DMS53 treated with DMSO at 0.1 percent for 48 hours (cell line): Measurements from ENCODE around the gene NAP1L1.

Source experiments
- DNase-seq: peaks from one replicate; lab custom pipeline; 2025; ENCODE audit not compliant: unreplicated experiment; lab: John Stamatoyannopoulos, UW

NAP1L1 gene, protein sequence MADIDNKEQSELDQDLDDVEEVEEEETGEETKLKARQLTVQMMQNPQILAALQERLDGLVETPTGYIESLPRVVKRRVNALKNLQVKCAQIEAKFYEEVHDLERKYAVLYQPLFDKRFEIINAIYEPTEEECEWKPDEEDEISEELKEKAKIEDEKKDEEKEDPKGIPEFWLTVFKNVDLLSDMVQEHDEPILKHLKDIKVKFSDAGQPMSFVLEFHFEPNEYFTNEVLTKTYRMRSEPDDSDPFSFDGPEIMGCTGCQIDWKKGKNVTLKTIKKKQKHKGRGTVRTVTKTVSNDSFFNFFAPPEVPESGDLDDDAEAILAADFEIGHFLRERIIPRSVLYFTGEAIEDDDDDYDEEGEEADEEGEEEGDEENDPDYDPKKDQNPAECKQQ

DNA sequence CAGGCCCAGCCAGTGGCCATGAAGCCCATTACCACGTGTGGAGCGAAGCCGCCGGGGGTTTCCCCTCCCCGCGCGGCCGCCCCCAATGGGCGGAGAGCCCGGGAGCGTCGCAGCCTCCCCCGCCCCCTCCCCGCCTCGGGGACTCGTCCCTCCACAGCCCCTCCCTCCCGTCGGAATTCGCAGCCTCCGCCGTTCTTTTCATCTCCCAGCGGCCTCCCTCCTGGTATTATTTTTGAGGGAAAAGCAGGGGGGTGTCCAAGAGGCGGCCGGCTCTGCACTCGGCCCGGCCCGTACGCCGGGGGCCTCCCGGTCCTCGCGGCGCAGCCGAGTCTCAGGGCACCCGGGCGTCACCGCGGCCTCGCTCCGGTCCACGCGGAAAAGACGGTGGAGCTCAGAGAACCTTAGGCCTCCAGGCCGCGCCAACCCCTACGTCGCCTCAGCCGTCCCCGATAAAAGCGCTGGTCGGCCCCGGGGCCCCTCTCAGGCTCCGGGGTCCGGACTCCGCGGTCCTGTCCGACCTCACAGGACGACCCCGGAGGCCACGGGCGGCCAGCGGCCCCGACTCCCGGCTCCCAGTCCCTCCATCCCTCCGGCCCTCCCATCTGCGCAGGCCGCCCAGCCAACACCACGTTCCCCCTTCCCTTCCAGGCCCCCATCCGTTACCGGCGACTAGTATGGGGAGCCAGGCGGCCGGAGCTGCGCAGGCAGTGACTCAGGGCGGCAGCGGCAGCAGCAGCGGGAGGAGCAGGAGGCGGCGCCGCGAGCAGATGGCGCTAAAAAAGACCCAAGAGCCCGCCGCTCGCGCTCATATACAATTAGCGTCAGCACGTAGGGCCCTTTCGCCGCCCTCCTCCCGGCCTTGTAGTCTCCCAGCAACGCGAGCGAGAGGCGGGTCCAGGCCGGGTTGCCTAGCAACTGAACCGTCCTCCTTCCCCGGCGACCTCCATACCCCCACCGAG is at the start of gene NAP1L1:
TSS of gene NAP1L1 (minus strand) at position 782 of the 959 bp plus-strand sequence. CDS start 10,466 bp downstream, outside the sequence.
- DNase-seq = peak; percentile 98

DNA sequence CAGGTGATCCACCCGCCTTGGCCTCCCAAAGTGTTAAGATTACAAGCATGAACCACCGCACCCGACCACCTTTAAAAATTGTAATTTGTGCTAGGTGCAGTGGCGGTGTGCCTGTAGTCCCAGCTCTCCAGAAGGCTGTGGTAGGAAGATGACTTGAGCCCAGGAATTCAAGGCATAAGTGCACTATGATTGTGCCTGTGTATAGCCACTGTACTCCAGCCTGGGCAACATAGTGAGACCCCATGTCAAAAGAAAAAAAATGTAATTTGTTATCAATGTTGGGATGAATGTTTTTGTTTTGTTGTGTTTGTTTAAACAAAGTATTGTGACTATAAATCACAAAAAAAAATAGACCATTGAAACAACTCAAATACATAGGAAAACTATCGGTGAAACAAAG is 43.1 kb upstream of the NAP1L1 start:
- no peak for DNase-seq

DNA sequence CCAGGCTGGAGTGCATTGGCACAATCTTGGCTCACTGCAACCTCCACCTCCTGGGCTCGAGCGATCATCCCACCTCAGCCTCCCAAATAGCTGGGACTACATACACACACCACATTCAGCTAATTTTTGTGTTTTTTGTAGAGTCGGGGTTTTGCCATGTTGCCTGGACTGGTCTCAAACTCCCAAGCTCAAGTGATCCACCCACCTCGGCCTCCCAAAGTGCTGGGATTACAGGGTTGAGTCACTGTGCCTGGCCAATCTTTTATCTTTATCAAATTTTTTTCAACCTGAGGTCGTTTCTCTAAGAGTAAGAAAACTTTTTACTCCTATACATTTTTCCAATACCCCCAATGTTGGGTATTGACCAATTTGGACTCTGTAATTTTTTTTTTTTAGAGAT is 40.0 kb upstream of the NAP1L1 start:
- DNase-seq = no peak

DNA sequence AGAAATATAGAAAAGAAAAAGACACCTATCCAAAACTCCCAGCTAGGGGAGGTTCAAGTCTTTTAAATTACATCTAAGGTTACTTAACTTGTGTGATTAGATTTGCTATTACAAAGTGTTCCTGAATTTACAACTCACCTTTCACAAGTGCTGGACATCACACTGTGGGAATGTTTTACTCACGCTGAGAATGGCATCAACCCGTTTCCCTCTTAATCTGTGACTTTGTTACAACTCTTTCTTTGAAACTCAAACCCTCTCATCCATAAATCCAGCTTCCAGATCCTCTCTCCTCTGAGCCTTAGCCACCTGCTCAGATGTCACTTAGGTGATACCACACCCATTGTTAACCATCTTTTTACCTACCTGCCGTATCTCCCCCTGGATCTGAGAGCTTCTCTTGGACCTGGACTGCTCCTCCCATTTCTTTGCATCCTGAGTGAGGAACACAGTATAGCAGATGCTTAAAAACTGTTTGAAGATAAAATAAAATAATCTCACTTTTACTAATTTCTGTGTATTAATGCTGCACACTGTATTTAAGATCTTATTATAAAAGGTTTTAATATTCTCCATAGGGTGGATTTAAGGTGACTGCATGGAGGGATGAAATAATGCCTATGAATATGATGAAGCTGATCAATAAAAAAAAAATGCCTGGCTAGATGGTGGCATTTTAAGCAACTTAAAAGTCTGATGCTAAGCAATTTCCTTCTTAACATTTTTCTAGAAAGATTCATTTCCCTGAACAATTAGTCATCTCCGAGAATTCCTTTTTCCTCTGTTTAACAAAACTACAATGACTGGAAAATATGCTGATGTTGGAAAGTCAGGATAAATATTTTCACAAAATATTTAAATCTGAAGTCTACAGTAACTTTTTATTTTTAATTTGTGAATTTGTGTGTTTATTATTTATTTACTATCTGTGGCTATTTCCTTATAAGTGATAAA is 39.1 kb upstream of the NAP1L1 start:
- DNase-seq = peak; percentile 13

DNA sequence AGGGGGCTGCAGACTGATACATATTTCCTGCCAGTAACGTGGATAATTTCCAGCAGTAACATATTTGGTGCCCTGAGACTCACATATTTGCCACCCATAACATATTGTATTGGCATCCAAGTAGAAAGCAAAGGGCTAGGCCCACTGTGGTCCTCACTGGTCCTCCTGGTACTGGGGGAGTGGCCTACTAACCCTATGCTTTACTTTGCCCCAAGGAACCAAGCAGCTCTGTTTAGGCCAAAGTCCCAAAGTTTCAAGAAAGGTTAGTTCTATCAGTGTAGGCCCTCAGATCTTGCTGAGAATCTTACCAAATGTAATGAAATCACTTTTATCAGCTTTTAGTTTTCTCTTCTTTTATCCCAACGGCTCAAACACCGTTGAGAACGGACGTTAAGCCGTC is 35.4 kb upstream of the NAP1L1 start:
- no peak for DNase-seq

DNA sequence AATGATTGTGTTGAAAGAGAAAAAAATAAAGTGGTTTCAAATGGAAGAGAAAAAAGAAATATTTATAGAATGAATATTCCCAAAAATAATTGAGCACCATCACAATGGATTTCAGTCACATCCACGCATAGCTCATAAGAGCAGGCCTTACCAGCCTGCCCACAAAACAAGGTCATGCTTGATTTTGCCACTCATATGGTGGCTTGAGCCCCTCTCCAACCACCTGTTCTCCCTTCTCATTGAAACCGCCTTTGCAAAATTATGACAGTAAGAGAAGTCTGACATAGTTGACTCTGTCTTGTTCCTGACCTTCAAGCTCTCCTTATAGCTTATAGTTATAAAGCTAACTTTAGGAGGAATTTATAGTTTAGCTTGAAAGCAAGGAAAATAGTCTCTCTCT is 33.3 kb upstream of the NAP1L1 start:
- no peak for DNase-seq

DNA sequence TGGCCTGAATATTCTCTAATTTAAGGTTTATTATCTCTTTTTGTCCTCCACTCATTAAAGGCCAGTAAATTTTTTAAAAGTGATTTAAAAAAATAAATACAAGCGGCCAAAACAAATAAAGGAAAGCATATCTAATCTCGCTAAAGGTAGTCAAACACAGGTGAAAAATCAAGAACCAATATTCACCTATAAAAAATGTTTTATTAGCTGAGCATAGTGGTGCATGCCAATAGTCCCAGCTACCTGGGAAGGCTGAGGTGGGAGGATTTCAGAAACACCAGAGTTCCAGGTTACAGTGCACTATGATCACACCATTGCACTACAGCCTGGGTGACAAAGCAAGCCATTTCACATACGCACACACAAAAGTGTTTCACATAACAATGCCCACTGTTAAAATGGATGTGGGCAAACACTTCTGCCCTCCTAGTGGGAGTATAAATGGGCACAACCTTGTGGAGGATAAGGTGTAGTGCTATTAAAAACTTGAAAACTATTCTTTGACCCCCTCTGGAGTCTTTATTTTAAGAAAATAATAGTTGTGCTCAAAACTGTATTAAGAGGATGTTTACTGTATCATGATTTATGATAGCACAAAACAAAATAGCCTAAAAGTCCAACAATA is 32.7 kb upstream of the NAP1L1 start:
- DNase-seq = no peak

DNA sequence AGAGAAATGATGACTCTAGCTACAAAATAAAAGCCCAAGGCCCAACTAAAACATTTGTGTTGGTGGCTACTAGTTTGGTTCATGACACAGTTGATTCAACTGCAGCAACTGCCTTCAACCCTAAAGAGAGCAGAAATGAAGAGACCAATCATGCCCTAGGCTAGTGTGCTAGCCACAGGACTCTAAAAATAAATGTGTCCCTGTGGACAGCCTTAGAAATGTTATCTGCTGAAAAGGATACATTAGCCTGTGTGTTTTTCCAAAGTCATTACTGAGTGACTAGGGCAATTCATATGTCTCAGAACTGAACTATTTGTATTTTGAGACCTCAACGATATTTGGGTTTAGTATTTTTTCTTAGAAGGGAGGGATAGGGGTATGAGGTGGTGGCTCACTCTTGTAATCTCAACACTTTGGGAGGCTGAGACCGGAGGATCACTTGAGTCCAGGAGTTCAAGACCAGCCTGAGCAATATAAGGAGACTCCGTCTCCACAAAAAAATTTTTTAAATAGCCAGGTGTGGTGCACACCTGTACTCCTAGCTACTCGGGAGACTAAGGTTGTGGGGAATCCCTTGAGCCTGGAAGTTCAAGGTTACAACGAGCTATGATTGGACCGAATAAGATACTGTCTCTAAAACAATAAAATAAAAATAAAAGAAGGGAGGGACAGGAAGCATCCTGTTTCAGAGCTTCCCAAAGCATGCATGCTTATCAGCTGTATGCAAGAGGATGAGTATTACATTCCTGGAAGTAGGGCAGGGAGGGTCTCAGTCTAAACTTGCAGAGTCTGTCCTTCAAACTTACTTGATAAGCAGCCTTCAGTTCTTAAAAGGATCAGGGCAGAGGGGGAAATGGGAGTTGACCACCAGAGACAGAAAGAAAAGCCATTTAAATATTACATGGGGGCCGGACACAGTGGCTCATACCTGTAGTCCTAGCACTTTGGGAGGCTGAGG is 29.6 kb upstream of the NAP1L1 start:
- no peak for DNase-seq

DNA sequence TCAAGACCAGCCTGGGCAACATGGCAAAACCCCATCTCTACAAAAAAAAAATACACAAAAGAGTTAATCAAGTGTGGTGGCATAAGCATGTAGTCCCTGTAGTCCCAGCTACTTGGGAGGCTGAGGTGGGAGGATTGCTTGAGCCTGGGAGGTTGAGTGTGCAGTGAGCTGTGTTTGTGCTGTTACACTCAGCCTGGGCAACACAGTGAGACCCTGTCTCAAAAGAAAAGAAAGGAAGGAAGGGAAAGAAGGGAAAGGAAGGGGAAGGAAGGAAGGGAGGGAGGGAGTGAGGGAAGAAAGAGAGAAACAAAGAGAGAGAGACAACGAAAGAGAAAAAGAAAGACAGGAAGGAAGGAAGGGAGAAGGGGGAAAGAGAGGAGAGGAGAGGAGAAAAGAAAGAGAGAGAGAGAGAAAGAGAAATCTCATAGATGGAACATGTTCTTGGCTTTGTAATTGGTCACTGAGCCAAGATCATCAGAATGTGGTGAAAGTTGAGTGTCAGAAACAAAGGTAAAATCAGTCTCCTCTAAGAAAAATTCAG is 26.8 kb upstream of the NAP1L1 start:
- DNase-seq = no peak

DNA sequence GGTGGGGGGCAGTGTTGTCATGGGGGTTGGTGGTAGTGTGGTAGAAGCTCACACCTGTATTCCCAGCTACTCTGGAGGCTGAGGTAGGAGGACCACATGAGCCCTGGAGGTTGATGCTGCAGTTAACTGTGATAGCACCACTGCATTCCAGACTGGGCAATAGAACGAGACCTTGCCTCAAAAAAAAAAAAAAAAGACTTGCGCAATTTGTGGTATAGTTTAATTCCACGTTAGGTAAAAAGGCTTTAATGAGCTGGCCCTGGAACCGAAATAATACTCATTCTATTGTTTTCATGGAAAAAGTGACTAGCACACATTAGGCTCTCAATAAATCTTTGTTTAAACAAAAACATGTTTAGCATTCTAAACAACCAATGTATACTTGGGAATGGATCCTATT is 25.4 kb upstream of the NAP1L1 start:
- DNase-seq = no peak

DNA sequence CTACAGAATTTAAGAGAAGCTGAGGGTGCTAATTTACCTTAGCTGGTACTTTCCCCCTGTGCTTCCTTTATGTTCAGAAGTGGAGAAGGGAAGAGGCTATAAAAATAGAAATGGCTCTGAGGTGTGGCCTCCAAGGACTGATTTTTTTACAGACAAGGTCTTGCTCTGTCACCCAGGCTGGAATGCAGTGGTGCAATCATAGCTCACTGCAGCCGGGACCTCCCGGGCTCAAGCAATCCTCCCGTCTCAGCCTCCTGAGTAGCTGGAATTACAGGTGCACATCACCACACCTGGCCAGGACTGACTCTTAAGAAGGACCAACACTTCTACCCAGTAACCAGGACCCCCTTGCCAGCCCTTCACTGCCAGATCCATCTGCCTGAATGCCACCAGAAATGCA is 23.9 kb upstream of the NAP1L1 start:
- DNase-seq = no peak

DNA sequence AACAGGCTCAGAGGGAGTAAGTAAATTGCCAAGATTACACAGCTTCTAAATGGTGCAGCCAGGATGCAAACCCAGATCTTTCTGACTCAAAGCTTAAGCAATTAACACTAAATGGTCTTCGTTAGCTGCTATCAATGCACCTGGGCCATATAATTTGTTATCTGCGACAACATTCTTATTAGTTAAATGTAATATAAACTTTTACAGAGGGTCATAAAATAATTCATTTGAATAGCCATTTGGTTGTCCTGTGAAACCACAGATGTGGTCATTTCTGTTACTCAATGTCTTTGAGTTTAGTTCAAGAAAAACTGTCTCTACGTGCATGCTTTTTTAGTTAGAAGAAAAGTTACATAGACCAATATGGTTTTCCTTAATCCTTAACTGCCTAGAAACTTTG is 22.1 kb upstream of the NAP1L1 start:
- no peak for DNase-seq

DNA sequence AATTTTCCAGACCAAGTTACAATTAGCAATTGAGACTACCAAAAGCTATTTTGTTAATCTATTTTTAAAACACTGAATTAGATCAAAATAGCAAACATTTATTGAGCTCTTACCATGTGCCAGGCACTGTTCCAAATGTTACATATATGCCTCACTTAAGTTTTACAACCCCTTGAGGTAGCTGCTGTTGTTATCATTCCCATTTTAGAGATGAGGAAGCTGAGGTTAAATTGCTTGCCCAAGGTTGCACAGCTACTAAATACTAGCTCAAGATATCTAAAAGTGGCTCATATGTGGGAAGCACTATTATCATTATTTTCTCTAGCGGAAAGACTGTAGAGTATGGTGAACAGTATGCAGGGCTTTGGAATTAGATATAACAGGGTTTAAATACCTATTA is 19.5 kb upstream of the NAP1L1 start:
- DNase-seq = no peak

DNA sequence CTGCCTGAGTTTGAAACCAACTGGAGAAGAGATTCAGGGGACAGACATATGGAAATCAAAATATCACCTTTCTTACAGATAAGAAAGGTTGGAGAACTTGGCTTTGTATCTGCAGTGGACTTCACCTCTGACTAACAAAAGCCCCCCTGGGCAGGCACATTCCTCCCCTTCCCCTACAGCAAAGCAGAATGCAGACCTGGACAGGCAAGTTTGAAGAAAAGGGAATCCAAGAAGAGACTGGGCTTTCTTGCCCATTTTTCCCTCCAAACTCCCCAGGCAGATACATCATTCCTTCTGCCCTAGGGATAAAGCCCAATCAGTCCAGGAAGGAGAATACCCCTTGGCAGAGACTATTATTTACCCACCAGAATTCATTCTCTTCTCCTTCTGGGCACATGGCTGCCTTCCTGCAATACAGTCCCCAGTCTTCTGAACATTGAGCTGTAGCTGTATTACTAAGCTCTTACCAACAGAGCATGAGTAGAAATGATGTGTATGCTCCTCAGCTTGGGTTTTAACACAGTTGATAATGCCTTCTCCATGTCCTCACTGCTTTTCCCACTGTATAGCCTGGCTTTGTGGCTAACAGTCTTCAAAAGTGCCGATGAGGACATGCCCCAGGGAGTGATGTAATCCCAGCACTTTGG is 17.4 kb upstream of the NAP1L1 start:
- no peak for DNase-seq

DNA sequence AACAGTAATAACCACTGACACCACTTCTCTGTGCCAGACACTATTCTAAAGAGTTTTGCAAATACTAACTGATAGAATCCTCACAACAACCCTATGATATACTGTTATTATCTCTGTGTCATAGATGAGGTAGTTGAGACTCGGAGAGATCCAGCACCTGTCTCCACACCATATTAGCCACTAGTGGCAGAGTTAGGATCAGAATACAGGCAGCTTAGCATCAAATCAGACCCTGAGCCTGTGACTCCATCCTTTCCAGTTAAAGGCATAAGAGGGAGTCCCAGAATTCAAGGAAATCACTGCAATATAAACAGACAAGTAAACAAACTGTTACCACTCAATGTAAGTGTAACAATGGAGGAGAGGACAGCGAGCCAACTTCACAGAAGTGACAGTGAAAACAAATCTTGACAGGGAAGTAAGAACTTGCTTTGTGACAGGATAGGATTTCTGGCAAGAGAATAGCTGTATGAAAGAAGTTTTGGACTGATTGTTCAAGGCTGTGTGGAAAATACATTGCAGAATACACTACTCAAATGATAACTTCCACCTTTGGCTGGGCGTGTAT is 11.7 kb upstream of the NAP1L1 start:
- no peak for DNase-seq

DNA sequence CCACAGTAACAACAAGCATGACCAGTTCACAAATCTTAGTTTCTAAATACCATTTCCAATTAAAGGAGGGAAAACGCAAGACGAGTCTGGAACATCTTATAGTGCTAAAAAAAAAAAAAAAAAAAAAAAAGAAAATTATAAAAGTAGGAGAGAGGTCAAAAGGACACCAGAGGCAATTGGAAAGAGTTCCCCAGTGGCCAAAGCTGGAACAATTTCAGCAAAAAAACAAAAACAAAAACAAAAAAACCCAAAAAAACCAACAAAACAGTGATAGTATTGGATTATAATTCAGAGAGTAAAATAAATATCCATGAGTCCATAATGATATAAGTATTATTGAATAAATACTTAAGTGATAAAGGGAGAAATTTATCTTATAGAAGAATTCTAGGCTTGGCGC is 10.3 kb upstream of the NAP1L1 start:
- no peak for DNase-seq

DNA sequence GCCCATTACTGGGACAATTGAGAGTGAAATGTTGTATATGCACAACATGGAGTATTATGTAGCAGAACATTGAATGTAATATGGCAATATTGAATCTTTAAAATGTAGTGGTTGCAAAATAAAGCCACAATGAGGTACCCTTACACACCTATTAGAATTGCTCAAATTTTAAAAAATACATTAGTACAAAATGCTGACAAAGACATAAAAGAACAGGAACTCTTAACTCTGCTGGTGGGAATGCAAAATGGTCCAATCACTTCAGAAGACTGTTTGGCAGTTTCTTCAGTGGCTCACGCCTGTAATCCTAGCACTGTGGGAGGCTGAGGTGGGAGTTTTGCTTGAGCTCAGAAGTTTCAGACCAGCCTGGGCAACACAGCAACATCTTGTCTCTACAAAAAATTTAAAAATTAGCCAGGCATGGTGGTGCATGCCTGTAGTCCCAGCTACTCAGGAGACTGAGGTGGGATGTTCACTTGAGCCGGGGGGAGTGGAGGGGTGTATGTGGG is 6.8 kb upstream of the NAP1L1 start:
- no peak for DNase-seq

DNA sequence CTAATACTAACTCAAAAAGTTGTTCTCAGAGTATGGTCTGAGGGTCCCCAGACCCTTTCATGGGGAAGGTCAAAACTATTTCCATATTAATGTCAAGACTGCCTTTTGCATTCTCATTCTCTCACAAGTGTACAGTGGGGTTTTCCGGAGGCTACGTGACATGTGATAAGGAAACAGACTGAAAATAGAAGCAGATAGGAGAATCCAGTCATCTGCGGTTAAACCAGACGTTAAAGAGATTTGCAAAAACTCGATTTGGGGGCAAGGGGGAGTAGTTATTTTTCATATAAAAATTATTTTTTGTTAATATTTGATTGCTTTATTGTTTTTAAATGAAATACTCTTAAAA is 1.0 kb upstream of the NAP1L1 start:
- DNase-seq = peak; percentile 56
